ENCODE results near the gene TTC39A. TPM values are rescaled to one million over a fixed set of nuclear protein-coding genes. Genes with fewer than 3 reads are reported as not detected.

Gene TTC39A
- total RNA-seq, 2 donors from 2014 or later = 12.8 to 20.7 TPM

GRCh38 chr1:51327386-51327785 is 3.0 kb downstream of the TTC39A start:
- H3K4me3 Mint-ChIP-seq = no peak overlapping the region
- 93% methylated on average over 3 to 5 of the region's 5 CpGs for WGBS, 2 experiments (ENCODE audit: insufficient coverage in 1 of 2, insufficient read length in 1 of 2)

GRCh38 chr1:51326839-51327238 is 3.5 kb downstream of the TTC39A start:
- Histone ChIP-seq H3K4me3 (ENCODE audit: low read length) (no peak overlapping the region), H3K9ac (ENCODE audit: extremely low read depth, low read length, poor library complexity, severe bottlenecking) (no peak overlapping the region), H3K4me1 (ENCODE audit: control insufficient read depth, insufficient read depth, low read length) (peaks cover 11% of the 10 kb centered on the region), H3K27ac (ENCODE audit: low read depth, low read length) (no peak overlapping the region), H3K9me3 (ENCODE audit: control insufficient read depth, low read length) (no peaks in the 10 kb centered on the region), H3K36me3 (ENCODE audit: control insufficient read depth, insufficient read depth, low read length) (no peaks in the 10 kb centered on the region), H3K27me3 (ENCODE audit: control insufficient read depth, insufficient read depth, low read length, poor library complexity, severe bottlenecking) (peaks cover 11% of the 10 kb centered on the region)
- no peak for TF ChIP-seq CTCF (conservative IDR thresholded peaks at IDR 0.05)
- Mint-ChIP-seq H3K4me3 (no peak overlapping the region), H3K27ac (no peak overlapping the region), H3K27me3 (ENCODE audit: insufficient read depth) (peaks cover 5% of the 10 kb centered on the region), H3K9me3 (no peaks in the 10 kb centered on the region), H3K36me3 (ENCODE audit: low read depth) (no peaks in the 10 kb centered on the region), H3K4me1 (peaks cover 29% of the 10 kb centered on the region)
- DNase-seq = no peak
- 86 to 100% methylated on average over 1 to 5 of the region's 8 CpGs for WGBS, 2 experiments (ENCODE audit: insufficient coverage in 1 of 2, insufficient read length in 1 of 2)

More at GRCh38 chr1:51327386-51327785, 3.0 kb downstream of the TTC39A start:
- no peak for TF ChIP-seq CTCF (conservative IDR thresholded peaks at IDR 0.05)
- Mint-ChIP-seq H3K27ac (no peak overlapping the region), H3K27me3 (ENCODE audit: insufficient read depth) (peaks cover 5% of the 10 kb centered on the region), H3K9me3 (no peaks in the 10 kb centered on the region), H3K36me3 (ENCODE audit: low read depth) (no peaks in the 10 kb centered on the region), H3K4me1 (peaks cover 25% of the 10 kb centered on the region)
- peaks cover 11% of the 10 kb centered on the region for H3K27me3 ChIP-seq (ENCODE audit: control insufficient read depth, insufficient read depth, low read length, poor library complexity, severe bottlenecking)
- H3K9ac ChIP-seq (ENCODE audit: extremely low read depth, low read length, poor library complexity, severe bottlenecking) = no peak overlapping the region
- DNase-seq = no peak
- H3K27ac ChIP-seq (ENCODE audit: low read depth, low read length) = no peak overlapping the region
- peaks cover 11% of the 10 kb centered on the region for H3K4me1 ChIP-seq (ENCODE audit: control insufficient read depth, insufficient read depth, low read length)
- no peaks in the 10 kb centered on the region for H3K36me3 ChIP-seq (ENCODE audit: control insufficient read depth, insufficient read depth, low read length)
- H3K4me3 ChIP-seq (ENCODE audit: low read length) = no peak overlapping the region
- no peaks in the 10 kb centered on the region for H3K9me3 ChIP-seq (ENCODE audit: control insufficient read depth, low read length)

- no peaks in the 10 kb centered on the region for H3K36me3 ChIP-seq (ENCODE audit: control insufficient read depth, insufficient read depth, low read length)
- no peak overlapping the region for H3K27ac ChIP-seq (ENCODE audit: low read depth, low read length)
- no peak for DNase-seq
- no peak overlapping the region for H3K9ac ChIP-seq (ENCODE audit: extremely low read depth, low read length, poor library complexity, severe bottlenecking)
- WGBS, 2 experiments (ENCODE audit: insufficient coverage in 1 of 2, insufficient read length in 1 of 2) = 85 to 94% methylated on average over 7 to 16 of the region's 16 CpGs
- Mint-ChIP-seq H3K4me1 (peaks cover 29% of the 10 kb centered on the region), H3K36me3 (ENCODE audit: low read depth) (no peaks in the 10 kb centered on the region), H3K27me3 (ENCODE audit: insufficient read depth) (peaks cover 5% of the 10 kb centered on the region), H3K27ac (no peak overlapping the region), H3K9me3 (no peaks in the 10 kb centered on the region), H3K4me3 (no peak overlapping the region)
- H3K27me3 ChIP-seq (ENCODE audit: control insufficient read depth, insufficient read depth, low read length, poor library complexity, severe bottlenecking) = peaks cover 11% of the 10 kb centered on the region
- H3K4me1 ChIP-seq (ENCODE audit: control insufficient read depth, insufficient read depth, low read length) = peaks cover 16% of the 10 kb centered on the region
- TF ChIP-seq CTCF (conservative IDR thresholded peaks at IDR 0.05) = no peak
- no peak overlapping the region for H3K4me3 ChIP-seq (ENCODE audit: low read length)
- H3K9me3 ChIP-seq (ENCODE audit: control insufficient read depth, low read length) = no peaks in the 10 kb centered on the region
Measured at GRCh38 chr1:51325878-51326755, 4.2 kb downstream of the TTC39A start.
